PFSK-1 (cell line): Measurements from ENCODE around the gene IMP4.

Experiments
- FOXP2 ChIP-seq: optimal IDR thresholded peaks from 2 replicates; pipeline ENCODE3; 2011; ENCODE audit warnings: borderline replicate concordance, control low read depth, inconsistent platforms; ENCODE audit not compliant: insufficient read depth; ENCODE audit errors: extremely low read length, extremely low read depth
- POLR2AphosphoS5 ChIP-seq: IDR thresholded peaks from 2 replicates; pipeline ENCODE4 v1.6.1; 2012; ENCODE audit warnings: low read depth, mild to moderate bottlenecking, control low read depth, low read length, moderate library complexity
- REST ChIP-seq, 2 experiments: IDR thresholded peaks; 2 replicates each; pipeline versions ENCODE4 v1.6.1 to v1.8.0; 2011 to 2012; ENCODE audit warnings: low read depth in 2 of 2, low read length in 2 of 2, control low read depth in 1 of 2, inconsistent platforms in 1 of 2, mild to moderate bottlenecking in 1 of 2, moderate library complexity in 1 of 2; ENCODE audit not compliant: insufficient read depth in 1 of 2
- SIN3A ChIP-seq: IDR thresholded peaks from 2 replicates; pipeline ENCODE4 v1.6.1; 2012; ENCODE audit warnings: mild to moderate bottlenecking, low read length, moderate library complexity, borderline replicate concordance; ENCODE audit not compliant: insufficient read depth
- TAF1 ChIP-seq: IDR thresholded peaks from 2 replicates; pipeline ENCODE4 v1.6.1; 2012; ENCODE audit warnings: low read length, control low read depth, borderline replicate concordance; ENCODE audit not compliant: insufficient read depth

IMP4 gene

DNA sequence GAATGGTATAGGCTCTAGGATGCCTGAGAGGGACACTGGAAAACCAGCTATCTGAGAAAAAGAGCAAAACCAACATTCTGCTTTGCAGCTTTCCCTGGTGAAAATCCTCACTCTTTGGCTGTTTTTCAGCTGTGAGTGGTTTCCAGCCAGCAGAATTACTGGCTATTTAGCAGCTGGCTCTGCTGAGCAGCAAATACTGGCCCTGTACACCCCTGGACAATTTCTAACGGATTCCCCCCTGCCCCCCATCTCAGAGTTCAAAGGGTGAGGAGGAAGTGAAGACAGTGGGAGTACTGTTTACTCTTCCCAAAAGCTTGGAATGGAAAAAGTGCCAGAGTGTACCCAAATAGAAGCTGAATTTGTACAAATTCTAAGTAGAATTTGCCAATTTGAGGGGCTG lies 26.1 kb upstream of the IMP4 start:
- no peak for TF ChIP-seq FOXP2
- no peak for TF ChIP-seq REST (IDR thresholded peaks at IDR 0.05; ENCODE audit: insufficient read depth in 1 of 2, low read depth in 2 of 2, low read length in 2 of 2)
- TF ChIP-seq SIN3A: no peak

GRCh38 chr2:130318906-130319305 lies 23.8 kb upstream of the IMP4 start:
- no peak for TF ChIP-seq SIN3A

- no peak for TF ChIP-seq REST (IDR thresholded peaks at IDR 0.05; ENCODE audit: insufficient read depth in 1 of 2, low read depth in 2 of 2, low read length in 2 of 2)
- no peak for TF ChIP-seq SIN3A
- no peak for TF ChIP-seq TAF1
- TF ChIP-seq POLR2AphosphoS5: no peak
- no peak for TF ChIP-seq FOXP2
These were observed 23.2 kb upstream of the IMP4 start for GRCh38 chr2:130319536-130319935.

DNA sequence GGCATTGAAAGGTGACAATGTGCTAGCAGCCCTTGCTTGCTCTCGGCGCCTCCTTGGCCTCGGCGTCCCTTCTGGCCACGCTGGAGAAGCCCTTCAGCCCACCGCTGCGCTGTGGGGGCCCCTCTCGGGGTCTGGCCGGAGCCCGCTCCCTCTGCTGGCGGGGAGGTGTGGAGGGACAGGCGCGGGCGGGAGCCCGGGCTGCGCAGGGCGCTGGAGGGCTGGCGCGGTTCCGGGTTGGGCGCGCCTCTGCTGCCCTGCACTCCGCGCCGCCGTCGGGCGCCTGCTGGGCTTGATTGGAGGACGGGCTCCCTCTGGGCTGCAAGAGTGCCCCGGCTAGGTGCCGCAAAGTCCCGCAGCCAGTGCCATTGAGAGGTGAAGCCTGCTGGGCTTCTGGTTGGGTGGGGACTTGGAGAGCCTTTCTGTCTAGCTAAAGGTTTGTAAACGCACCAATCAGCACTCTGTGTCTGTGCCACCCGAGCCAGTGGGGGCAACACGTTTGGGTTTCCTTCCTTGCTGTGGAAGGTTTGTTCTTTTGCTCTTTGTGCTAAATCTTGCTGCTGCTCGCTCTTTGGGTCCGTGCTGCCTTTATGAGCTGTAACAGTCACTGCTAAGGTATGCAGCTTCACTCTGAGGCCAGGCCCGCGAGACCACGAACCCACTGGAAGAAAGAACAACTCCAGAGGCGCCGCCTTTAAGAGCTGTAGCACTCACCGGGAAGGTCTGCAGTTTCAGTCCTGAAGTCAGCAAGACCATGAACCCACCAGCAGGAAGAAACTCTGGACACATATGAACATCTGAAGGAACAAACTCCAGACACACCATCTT lies 14.8 kb upstream of the IMP4 start:
- TF ChIP-seq SIN3A: no peak
- TF ChIP-seq FOXP2: no peak
- TF ChIP-seq TAF1: no peak
- TF ChIP-seq POLR2AphosphoS5: no peak
- no peak for TF ChIP-seq REST (IDR thresholded peaks at IDR 0.05; ENCODE audit: insufficient read depth in 1 of 2, low read depth in 2 of 2, low read length in 2 of 2)

DNA sequence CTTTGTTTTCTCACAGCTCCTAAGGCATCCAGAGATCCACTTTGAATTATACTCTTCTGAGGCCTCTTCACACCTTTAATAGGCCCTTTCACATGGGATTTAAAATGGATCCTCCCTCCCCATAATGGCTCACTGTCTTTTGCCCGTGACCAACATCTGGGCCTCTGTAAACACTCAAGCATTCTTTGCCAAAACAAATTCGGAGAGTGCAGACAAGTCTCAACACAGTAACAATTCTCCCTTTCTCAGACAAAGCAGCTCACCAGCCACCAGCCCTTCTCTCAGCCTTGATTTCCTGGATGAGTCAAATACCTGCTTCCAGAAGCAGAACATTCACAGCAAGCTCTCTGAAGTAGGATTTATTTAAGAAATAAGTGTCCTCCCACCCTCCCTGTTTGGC lies 14.0 kb upstream of the IMP4 start:
- TF ChIP-seq FOXP2 (no peak), REST (IDR thresholded peaks at IDR 0.05; ENCODE audit: insufficient read depth in 1 of 2, low read depth in 2 of 2, low read length in 2 of 2) (no peak), SIN3A (no peak), POLR2AphosphoS5 (no peak), TAF1 (no peak)
